ENCODE measurements around the gene LDLRAD2.

- TF ChIP-seq ZBTB34 (CRISPR knock-in tag; IDR thresholded peaks at IDR 0.05) = no peak
- TF ChIP-seq, protein P1, sequence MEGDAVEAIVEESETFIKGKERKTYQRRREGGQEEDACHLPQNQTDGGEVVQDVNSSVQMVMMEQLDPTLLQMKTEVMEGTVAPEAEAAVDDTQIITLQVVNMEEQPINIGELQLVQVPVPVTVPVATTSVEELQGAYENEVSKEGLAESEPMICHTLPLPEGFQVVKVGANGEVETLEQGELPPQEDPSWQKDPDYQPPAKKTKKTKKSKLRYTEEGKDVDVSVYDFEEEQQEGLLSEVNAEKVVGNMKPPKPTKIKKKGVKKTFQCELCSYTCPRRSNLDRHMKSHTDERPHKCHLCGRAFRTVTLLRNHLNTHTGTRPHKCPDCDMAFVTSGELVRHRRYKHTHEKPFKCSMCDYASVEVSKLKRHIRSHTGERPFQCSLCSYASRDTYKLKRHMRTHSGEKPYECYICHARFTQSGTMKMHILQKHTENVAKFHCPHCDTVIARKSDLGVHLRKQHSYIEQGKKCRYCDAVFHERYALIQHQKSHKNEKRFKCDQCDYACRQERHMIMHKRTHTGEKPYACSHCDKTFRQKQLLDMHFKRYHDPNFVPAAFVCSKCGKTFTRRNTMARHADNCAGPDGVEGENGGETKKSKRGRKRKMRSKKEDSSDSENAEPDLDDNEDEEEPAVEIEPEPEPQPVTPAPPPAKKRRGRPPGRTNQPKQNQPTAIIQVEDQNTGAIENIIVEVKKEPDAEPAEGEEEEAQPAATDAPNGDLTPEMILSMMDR (IDR thresholded peaks at IDR 0.05 in 2 of 3, conservative IDR thresholded peaks at IDR 0.05 in 1 of 3; ENCODE audit: insufficient read depth in 2 of 3, low read depth in 1 of 3, low read length in 3 of 3) = no peak
These were observed 12.3 kb upstream of the LDLRAD2 start for GRCh38 chr1:21799730-21800129.

All from K562 (cell line).